Middle frontal gyrus (tissue), 1 donor: ENCODE results near the gene MAP3K13.
"Not testable (repeated sequence)": the region's sequence is repeated elsewhere in the genome, so short reads cannot be mapped to it uniquely, and the experiment has no call there.

Source experiments
- DNase-seq: peaks from one replicate; pipeline ENCODE4 v3.0.0-alpha.2; 2015; ENCODE audit warnings: low spot score; ENCODE audit errors: extremely low spot score

Gene MAP3K13

GRCh38 chr3:185397676-185398075, 34.7 kb downstream of the MAP3K13 start:
- no peak for DNase-seq

GRCh38 chr3:185399737-185400667, 37.1 kb downstream of the MAP3K13 start:
- no peak for DNase-seq

DNA sequence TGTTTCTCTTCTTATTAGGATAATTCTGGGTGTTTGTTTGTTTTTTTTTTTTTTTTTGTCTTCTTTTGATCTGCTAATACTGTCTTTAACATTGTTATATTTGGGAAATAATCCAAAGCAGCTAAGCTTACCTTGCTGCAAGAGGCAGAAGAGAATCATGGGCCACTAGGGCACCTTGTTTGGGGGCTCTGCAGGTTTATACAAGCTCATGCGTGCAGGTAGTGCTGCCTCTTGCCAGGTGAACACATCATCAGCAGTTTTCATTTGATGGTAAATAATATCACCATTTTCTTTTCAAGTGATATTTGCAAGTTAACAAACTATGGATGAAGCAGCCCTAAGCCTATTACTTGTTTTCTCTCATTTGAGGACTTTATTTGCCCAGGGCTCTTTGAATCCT, 37.9 kb downstream of the MAP3K13 start:
- no peak for DNase-seq

GRCh38 chr3:185401319-185401955, 38.5 kb downstream of the MAP3K13 start:
- no peak for DNase-seq

DNA sequence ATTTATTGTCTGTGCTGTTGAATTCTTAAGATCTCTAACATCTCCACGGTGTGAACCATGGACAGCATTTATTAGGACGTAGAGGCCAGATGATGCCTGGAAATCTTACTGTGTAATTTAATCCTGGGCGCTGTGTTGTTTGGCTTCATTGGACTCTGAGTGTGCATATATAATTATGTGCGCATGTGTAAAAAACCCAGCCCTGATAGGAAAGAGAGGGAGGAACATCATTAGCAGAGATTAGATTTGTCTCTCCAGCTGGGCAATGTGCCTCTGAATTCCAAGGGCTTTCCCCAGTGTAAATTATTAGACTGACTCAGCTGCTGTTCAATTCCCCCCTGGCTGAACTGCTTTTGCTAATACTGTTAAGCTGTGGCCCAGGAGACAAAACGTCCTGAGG, 39.6 kb downstream of the MAP3K13 start:
- DNase-seq = no peak

DNA sequence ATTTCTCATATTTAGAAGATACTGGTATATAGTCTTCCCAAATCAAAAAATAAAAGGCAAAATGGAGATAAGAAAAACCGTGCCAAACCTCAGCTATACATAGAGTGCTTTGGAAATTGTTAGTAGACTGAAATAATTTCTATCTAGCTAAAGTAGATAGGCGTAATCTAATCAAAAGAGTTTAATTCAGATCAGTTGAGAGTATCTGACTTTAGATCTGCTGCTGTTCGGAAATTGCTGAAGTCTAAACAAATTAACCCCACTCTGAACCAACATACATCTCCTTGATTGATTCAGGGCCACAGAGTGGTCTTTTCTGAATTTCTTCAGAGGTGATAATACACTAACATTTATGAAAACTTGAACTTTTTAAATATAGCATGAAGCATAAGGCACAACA, 40.1 kb downstream of the MAP3K13 start:
- DNase-seq = no peak

GRCh38 chr3:185405243-185405642, 42.3 kb downstream of the MAP3K13 start:
- DNase-seq = no peak

DNA sequence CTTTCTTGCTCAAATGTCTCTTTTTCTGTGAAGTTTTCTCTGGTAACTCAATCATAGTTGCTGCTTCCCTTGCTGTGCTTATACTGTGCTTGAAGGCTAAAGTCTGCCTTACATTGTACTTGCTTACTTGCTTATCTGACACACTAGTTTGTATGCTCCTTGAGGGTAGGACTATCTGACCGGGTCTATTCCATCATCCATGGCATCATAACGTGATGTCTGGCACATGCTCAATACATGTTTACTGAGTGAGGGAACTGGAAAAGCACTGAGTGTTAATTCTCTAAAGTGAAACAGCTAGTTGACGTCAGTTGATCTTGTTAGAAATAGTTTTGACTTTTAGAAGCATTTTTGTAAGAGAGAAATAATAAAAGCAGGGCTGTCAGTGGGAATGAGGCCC, 42.7 kb downstream of the MAP3K13 start:
- DNase-seq = no peak

- no peak for DNase-seq
Measured at GRCh38 chr3:185406121-185406620, 43.2 kb downstream of the MAP3K13 start.

- DNase-seq = no peak
Measured at GRCh38 chr3:185409957-185410356, 47.0 kb downstream of the MAP3K13 start.

GRCh38 chr3:185411133-185411532, 48.2 kb downstream of the MAP3K13 start:
- no peak for DNase-seq

DNA sequence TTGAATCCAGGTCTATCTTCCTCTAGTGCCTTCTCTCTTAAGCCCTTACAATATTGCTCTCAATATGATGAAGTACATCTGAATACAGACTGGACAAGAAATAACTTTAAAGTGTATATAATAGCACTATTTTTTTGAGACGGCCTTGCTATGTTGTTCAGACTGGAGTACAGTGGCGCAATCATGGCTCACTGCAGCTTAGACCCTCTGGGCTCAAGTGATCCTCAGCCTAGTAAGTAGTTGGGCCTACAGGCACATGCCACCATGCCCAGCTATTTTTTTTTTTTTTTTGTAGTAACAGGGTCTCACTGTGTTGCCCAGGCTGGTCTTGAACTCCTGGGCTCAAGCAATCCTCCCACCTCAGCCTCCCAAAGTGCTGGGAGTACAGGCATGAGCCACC, 53.6 kb downstream of the MAP3K13 start:
- DNase-seq = no peak

- DNase-seq = not testable (repeated sequence)
Measured at GRCh38 chr3:185418561-185418977, 55.6 kb downstream of the MAP3K13 start.

GRCh38 chr3:185420762-185421161, 57.8 kb downstream of the MAP3K13 start:
- no peak for DNase-seq

DNA sequence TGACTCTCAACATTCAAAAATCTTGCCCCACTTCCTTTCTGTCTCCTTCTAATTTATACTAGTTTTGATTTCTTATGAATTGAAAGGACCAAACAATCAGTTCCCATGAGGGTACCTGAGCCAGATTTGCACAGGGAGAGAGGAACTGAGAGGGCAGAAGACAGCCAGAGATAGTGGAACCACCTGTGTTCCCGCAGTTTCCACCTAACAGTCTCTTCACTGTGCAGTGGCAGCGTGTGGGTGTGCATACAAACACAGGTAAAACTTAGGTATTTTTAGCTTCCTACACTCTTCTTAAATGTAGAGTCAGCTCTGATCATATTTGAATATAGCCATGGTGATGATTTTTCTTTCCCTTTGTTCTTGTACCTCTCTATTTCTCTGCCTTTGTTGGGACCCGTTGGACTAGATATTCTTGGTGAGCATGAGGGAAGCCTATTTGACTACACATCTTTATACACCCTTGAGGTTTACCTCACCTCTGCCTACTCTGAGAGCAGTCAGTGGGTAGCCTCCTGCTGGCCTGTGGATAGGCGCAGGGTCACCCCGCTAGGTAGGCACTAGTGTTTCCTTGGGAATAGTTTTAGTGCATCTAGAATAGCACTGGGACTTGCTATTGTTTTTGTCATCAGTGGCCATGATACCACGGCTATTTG, 58.8 kb downstream of the MAP3K13 start:
- no peak for DNase-seq

DNA sequence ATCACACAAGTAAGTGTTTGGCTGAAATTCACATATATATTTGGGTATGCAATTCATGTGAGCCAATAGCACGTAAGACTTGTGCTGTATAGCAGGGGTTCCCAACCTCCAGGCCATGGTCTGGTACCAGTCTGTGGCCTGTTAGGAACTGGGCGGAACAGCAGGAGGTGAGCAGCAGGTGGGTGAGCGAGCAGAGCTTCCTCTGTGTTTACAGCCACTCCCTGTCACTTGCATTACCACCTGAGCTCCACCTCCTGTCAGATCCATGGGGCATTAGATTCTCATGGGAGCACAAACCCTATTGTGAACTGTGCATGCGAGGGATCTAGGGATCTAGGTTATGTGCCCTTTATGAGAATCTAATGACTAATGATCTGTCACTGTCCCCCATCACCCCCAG, 59.7 kb downstream of the MAP3K13 start:
- DNase-seq = no peak

GRCh38 chr3:185423178-185423577, 60.2 kb downstream of the MAP3K13 start:
- no peak for DNase-seq

GRCh38 chr3:185424435-185424834, 61.5 kb downstream of the MAP3K13 start:
- no peak for DNase-seq

GRCh38 chr3:185430375-185430774, 67.4 kb downstream of the MAP3K13 start:
- DNase-seq = no peak

DNA sequence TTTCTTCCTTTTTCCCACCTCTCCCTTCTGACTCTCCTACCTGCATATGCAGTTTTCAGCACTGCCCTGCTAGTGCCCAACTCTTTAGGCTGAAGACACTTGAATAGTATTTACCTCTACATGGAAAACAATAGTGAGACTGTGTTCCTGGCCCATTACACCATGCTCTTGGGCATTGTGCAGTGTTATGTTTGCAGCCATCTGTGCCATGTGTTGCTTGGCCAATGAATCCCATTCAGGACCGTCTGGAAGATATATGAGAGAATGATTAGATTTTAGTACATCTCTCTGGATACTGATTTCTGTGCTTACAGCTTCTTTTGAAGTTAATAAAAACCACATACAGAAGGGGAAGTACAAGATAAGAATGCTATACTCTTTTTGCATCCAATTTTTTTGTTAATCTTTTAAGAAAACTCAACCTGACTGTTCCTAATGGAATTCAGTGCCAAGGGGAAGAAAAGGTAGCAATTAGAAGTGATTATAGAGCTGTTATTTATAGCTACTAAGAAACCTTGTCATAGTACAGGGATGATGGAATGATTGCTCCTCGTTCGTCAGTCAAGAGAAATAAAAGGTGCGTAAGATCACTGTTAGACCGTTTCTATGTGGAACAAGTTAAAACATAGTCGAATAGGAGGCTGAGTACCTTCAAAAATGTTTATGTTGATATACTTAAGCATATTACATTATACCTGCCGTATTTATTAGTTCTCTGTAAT, 77.0 kb downstream of the MAP3K13 start:
- no peak for DNase-seq

GRCh38 chr3:185442031-185442430, 79.1 kb downstream of the MAP3K13 start:
- DNase-seq = no peak
